Measurements from ENCODE around the gene STX18. TPM values are rescaled to one million over a fixed set of nuclear protein-coding genes. Genes with fewer than 3 reads are reported as not detected.
A peak's percentile ranks its signal among the peaks of the same experiment; 100 is the strongest.
"Not testable (repeated sequence)": the region's sequence is repeated elsewhere in the genome, so short reads cannot be mapped to it uniquely, and the experiment has no call there.

The STX18 gene
- total RNA-seq, 2 donors from 2014 or later: 30.8 to 33.5 TPM

GRCh38 chr4:4569861-4570260, 28.0 kb upstream of the STX18 start:
- not testable (repeated sequence) for H3K36me3 Mint-ChIP-seq; ATAC-seq; DNase-seq (ENCODE audit: low spot score); H3K4me3 Mint-ChIP-seq; H3K4me1 Mint-ChIP-seq (ENCODE audit: low read depth in 2 of 2); H3K9me3 Mint-ChIP-seq; H3K27ac Mint-ChIP-seq; H3K27me3 Mint-ChIP-seq

GRCh38 chr4:4568806-4569427, 27.1 kb upstream of the STX18 start:
- Mint-ChIP-seq H3K9me3 (no peaks in the 10 kb centered on the region), H3K27ac (no peak overlapping the region), H3K4me1 (ENCODE audit: low read depth in 2 of 2) (no peaks in the 10 kb centered on the region), H3K27me3 (no peaks in the 10 kb centered on the region), H3K4me3 (no peak overlapping the region), H3K36me3 (no peaks in the 10 kb centered on the region)
- DNase-seq (ENCODE audit: low spot score) (no peak), ATAC-seq (no peak)

GRCh38 chr4:4566359-4566758, 24.5 kb upstream of the STX18 start:
- not testable (repeated sequence) for H3K27ac Mint-ChIP-seq; ATAC-seq; DNase-seq (ENCODE audit: low spot score); H3K4me3 Mint-ChIP-seq; H3K9me3 Mint-ChIP-seq; H3K36me3 Mint-ChIP-seq; H3K27me3 Mint-ChIP-seq; H3K4me1 Mint-ChIP-seq (ENCODE audit: low read depth in 2 of 2)

- Mint-ChIP-seq H3K4me1 (ENCODE audit: low read depth in 2 of 2) (no peaks in the 10 kb centered on the region), H3K36me3 (no peaks in the 10 kb centered on the region), H3K27me3 (no peaks in the 10 kb centered on the region), H3K27ac (no peak overlapping the region), H3K4me3 (no peak overlapping the region), H3K9me3 (no peaks in the 10 kb centered on the region)
- DNase-seq (ENCODE audit: low spot score): no peak
- ATAC-seq: no peak
Measured at GRCh38 chr4:4564522-4564921, 22.7 kb upstream of the STX18 start.

GRCh38 chr4:4560642-4561041, 18.8 kb upstream of the STX18 start:
- Mint-ChIP-seq H3K36me3 (no peaks in the 10 kb centered on the region), H3K9me3 (no peaks in the 10 kb centered on the region), H3K4me3 (no peak overlapping the region), H3K4me1 (ENCODE audit: low read depth in 2 of 2) (no peaks in the 10 kb centered on the region), H3K27ac (no peak overlapping the region), H3K27me3 (no peaks in the 10 kb centered on the region)
- ATAC-seq (no peak), DNase-seq (ENCODE audit: low spot score) (no peak)

- no peak overlapping the region for H3K27ac Mint-ChIP-seq
- H3K4me3 Mint-ChIP-seq: no peak overlapping the region
- H3K27me3 Mint-ChIP-seq: no peaks in the 10 kb centered on the region
- H3K9me3 Mint-ChIP-seq: no peaks in the 10 kb centered on the region
- no peaks in the 10 kb centered on the region for H3K36me3 Mint-ChIP-seq
- ATAC-seq: no peak
- H3K4me1 Mint-ChIP-seq (ENCODE audit: low read depth in 2 of 2): no peaks in the 10 kb centered on the region
- DNase-seq (ENCODE audit: low spot score): no peak
Measured at GRCh38 chr4:4560136-4560535, 18.3 kb upstream of the STX18 start.

- Mint-ChIP-seq H3K27me3 (no peaks in the 10 kb centered on the region), H3K36me3 (no peaks in the 10 kb centered on the region), H3K4me1 (ENCODE audit: low read depth in 2 of 2) (no peaks in the 10 kb centered on the region), H3K4me3 (no peak overlapping the region), H3K27ac (no peak overlapping the region), H3K9me3 (no peaks in the 10 kb centered on the region)
- ATAC-seq (peak in 1 of 2 donors; percentile 56), DNase-seq (ENCODE audit: low spot score) (no peak)
Measured at GRCh38 chr4:4559596-4559995, 17.7 kb upstream of the STX18 start.

- no peak overlapping the region for H3K27ac Mint-ChIP-seq
- H3K4me1 Mint-ChIP-seq (ENCODE audit: low read depth in 2 of 2): peaks cover 0 to 4% of the 10 kb centered on the region in 2 donors
- no peaks in the 10 kb centered on the region for H3K27me3 Mint-ChIP-seq
- H3K9me3 Mint-ChIP-seq: no peaks in the 10 kb centered on the region
- DNase-seq (ENCODE audit: low spot score) (no peak), ATAC-seq (no peak)
- no peak overlapping the region for H3K4me3 Mint-ChIP-seq
- no peaks in the 10 kb centered on the region for H3K36me3 Mint-ChIP-seq
Measured at GRCh38 chr4:4558881-4559280, 17.0 kb upstream of the STX18 start.

GRCh38 chr4:4555916-4556315, 14.1 kb upstream of the STX18 start:
- no peak overlapping the region for H3K27ac Mint-ChIP-seq
- H3K9me3 Mint-ChIP-seq: no peaks in the 10 kb centered on the region
- H3K4me3 Mint-ChIP-seq: no peak overlapping the region
- ATAC-seq (no peak), DNase-seq (ENCODE audit: low spot score) (no peak)
- peaks cover 0 to 4% of the 10 kb centered on the region in 2 donors for H3K4me1 Mint-ChIP-seq (ENCODE audit: low read depth in 2 of 2)
- H3K27me3 Mint-ChIP-seq: no peaks in the 10 kb centered on the region
- H3K36me3 Mint-ChIP-seq: peaks cover under 1% of the 10 kb centered on the region

- H3K27ac Mint-ChIP-seq: no peak overlapping the region
- H3K27me3 Mint-ChIP-seq: no peaks in the 10 kb centered on the region
- H3K36me3 Mint-ChIP-seq: peaks cover 5% of the 10 kb centered on the region
- DNase-seq (ENCODE audit: low spot score): no peak
- no peak overlapping the region for H3K4me3 Mint-ChIP-seq
- no peak for ATAC-seq
- peaks cover 0 to 4% of the 10 kb centered on the region in 2 donors for H3K4me1 Mint-ChIP-seq (ENCODE audit: low read depth in 2 of 2)
- H3K9me3 Mint-ChIP-seq: no peaks in the 10 kb centered on the region
Measured at GRCh38 chr4:4554234-4554633, 12.4 kb upstream of the STX18 start.

- not testable (repeated sequence) for ATAC-seq; H3K4me1 Mint-ChIP-seq (ENCODE audit: low read depth in 2 of 2); H3K27ac Mint-ChIP-seq; DNase-seq (ENCODE audit: low spot score); H3K9me3 Mint-ChIP-seq; H3K27me3 Mint-ChIP-seq; H3K4me3 Mint-ChIP-seq
- peaks cover 14% of the 10 kb centered on the region for H3K36me3 Mint-ChIP-seq
Measured at GRCh38 chr4:4552042-4552441, 10.2 kb upstream of the STX18 start.

- H3K36me3 Mint-ChIP-seq: peaks cover 14% of the 10 kb centered on the region
- not testable (repeated sequence) for H3K27me3 Mint-ChIP-seq; DNase-seq (ENCODE audit: low spot score); H3K27ac Mint-ChIP-seq; H3K9me3 Mint-ChIP-seq; H3K4me1 Mint-ChIP-seq (ENCODE audit: low read depth in 2 of 2); H3K4me3 Mint-ChIP-seq; ATAC-seq
Measured at GRCh38 chr4:4550161-4550560, 8.3 kb upstream of the STX18 start.

- Mint-ChIP-seq H3K4me1 (ENCODE audit: low read depth in 2 of 2) (peaks cover 0 to 4% of the 10 kb centered on the region in 2 donors), H3K27ac (no peak overlapping the region), H3K27me3 (no peaks in the 10 kb centered on the region), H3K36me3 (peaks cover 14% of the 10 kb centered on the region), H3K9me3 (no peaks in the 10 kb centered on the region), H3K4me3 (no peak overlapping the region)
- DNase-seq (ENCODE audit: low spot score) (no peak), ATAC-seq (no peak)
Measured at GRCh38 chr4:4549534-4549933, 7.7 kb upstream of the STX18 start.

- H3K9me3 Mint-ChIP-seq: no peaks in the 10 kb centered on the region
- peaks cover 27 to 34% of the 10 kb centered on the region in 2 donors for H3K4me1 Mint-ChIP-seq (ENCODE audit: low read depth in 2 of 2)
- peak overlapping the region; percentile 97 for H3K4me3 Mint-ChIP-seq
- H3K36me3 Mint-ChIP-seq: peaks cover 3% of the 10 kb centered on the region
- DNase-seq (ENCODE audit: low spot score) (no peak), ATAC-seq (no peak)
- peak overlapping the region; percentile 89 to 93 for H3K27ac Mint-ChIP-seq
- H3K27me3 Mint-ChIP-seq: no peaks in the 10 kb centered on the region
Measured at GRCh38 chr4:4542774-4543485, 1.1 kb upstream of the STX18 start.

All from natural killer cell treated with Interleukin-12 subunit alpha and Interleukin-12 subunit beta and Interleukin-15 and Interleukin-18, amount 100 ng/mL, for 72 hours (primary cell).